COLO668 (cell line): ENCODE data around the gene ABCG4.
"Not testable (repeated sequence)": the region's sequence is repeated elsewhere in the genome, so short reads cannot be mapped to it uniquely, and the experiment has no call there.

ENCODE experiments used
- DNase-seq: peaks from one replicate; lab custom pipeline; 2025; ENCODE audit not compliant: unreplicated experiment; lab: John Stamatoyannopoulos, UW

The ABCG4 gene

GRCh38 chr11:119149018-119149785 lies at the start of gene ABCG4:
TSS of gene ABCG4 (plus strand) at chr11:119149052. CDS start at chr11:119149966, 914 bp downstream.
- DNase-seq, result peak; percentile 21

- no peak for DNase-seq
Measured at GRCh38 chr11:119099711-119100110, 49.1 kb upstream of the ABCG4 start.

GRCh38 chr11:119100246-119100970 lies 48.4 kb upstream of the ABCG4 start:
- peak; percentile 10 for DNase-seq

GRCh38 chr11:119100994-119101758 lies 47.7 kb upstream of the ABCG4 start:
- DNase-seq, result peak; percentile 51

- peak; percentile 88 for DNase-seq
Measured at GRCh38 chr11:119101759-119102423, 47.0 kb upstream of the ABCG4 start, which contains the start of gene DPAGT1. TSS of gene DPAGT1 (minus strand) at chr11:119101853. CDS start at chr11:119101655, 198 bp downstream.

GRCh38 chr11:119103161-119103664 lies 45.6 kb upstream of the ABCG4 start:
- DNase-seq, result not testable (repeated sequence)

- no peak for DNase-seq
Measured at GRCh38 chr11:119103793-119104192, 45.1 kb upstream of the ABCG4 start.

- DNase-seq, result peak; percentile 93
Measured at GRCh38 chr11:119106564-119107537, 42.0 kb upstream of the ABCG4 start, which contains the start of gene C2CD2L. TSS of gene C2CD2L (plus strand) at chr11:119107344. CDS start at chr11:119107742, 398 bp downstream.

- DNase-seq, result peak; percentile 35
Measured at GRCh38 chr11:119107538-119108145, 41.2 kb upstream of the ABCG4 start.

GRCh38 chr11:119108146-119108856 lies 40.6 kb upstream of the ABCG4 start:
- peak; percentile 82 for DNase-seq

GRCh38 chr11:119108857-119109221 lies 40.0 kb upstream of the ABCG4 start:
- peak; percentile 21 for DNase-seq

GRCh38 chr11:119109843-119110242 lies 39.0 kb upstream of the ABCG4 start:
- no peak for DNase-seq

GRCh38 chr11:119110439-119110838 lies 38.4 kb upstream of the ABCG4 start:
- DNase-seq, result no peak

- DNase-seq, result no peak
Measured at GRCh38 chr11:119111361-119111925, 37.4 kb upstream of the ABCG4 start.

GRCh38 chr11:119112314-119113020 lies 36.4 kb upstream of the ABCG4 start:
- DNase-seq, result no peak

GRCh38 chr11:119113716-119114115 lies 35.1 kb upstream of the ABCG4 start:
- no peak for DNase-seq

- no peak for DNase-seq
Measured at GRCh38 chr11:119114351-119114750, 34.5 kb upstream of the ABCG4 start.
